Kidney epithelial cell (primary cell): ENCODE results near the gene C9orf72. TPM values are rescaled to one million over a fixed set of nuclear protein-coding genes. Genes with fewer than 3 reads are reported as not detected.

Source experiments
- DNase-seq: peaks from one replicate; pipeline ENCODE4 v3.0.0-alpha.2; 2010; ENCODE audit warnings: low read depth
- H3K27me3 ChIP-seq: 2 replicates; pipeline ENCODE4 v1.6.0; 2011; ENCODE audit warnings: low read length; ENCODE audit not compliant: control insufficient read depth, insufficient read depth
- H3K36me3 ChIP-seq: 2 replicates; pipeline ENCODE4 v1.5.1; 2011; ENCODE audit warnings: low read length; ENCODE audit not compliant: control insufficient read depth, insufficient read depth
- H3K4me3 ChIP-seq: 2 replicates; pipeline ENCODE4 v1.5.1; 2011; ENCODE audit warnings: low read depth, mild to moderate bottlenecking, control low read depth, low read length
- total RNA-seq: library from RNA; depleted of rRNA; stranded (reverse); fragments of >200 nt; gene quantifications from 2 replicates; pipeline ENCODE4 v1.2.3, GENCODE V29; 2015
- TF ChIP-seq, protein P1 (sequence below): IDR thresholded peaks from 2 replicates; pipeline ENCODE4 v1.5.1; 2011; ENCODE audit warnings: mild to moderate bottlenecking, moderate library complexity, low read length, control low read depth, inconsistent platforms; ENCODE audit not compliant: insufficient read depth, poor library complexity, severe bottlenecking

The C9orf72 gene
- total RNA-seq, 1 donor from 2014 or later: 10.2 TPM

DNA sequence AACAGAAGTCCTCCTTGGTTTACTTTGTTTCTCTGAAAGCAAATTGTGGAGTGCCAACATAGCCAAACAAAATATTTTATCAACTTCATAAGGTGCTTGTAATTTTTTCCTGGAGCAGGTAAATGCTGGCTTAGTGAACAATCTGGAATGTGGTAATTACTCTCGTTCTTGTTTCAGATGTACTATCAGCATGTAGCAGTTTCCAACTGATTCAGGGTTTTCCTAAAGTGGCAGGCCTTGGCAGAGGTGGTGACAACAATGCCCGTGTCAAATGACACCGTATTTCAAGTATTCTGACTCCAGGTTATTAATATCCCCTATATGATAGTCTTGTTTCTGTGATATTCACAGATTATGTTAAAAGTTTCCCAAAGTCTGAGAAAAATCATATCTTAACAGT is 1.2 kb downstream of the C9orf72 start:
- DNase-seq: no peak
- Histone ChIP-seq H3K36me3 (no peaks in the 10 kb centered on the region), H3K4me3 (no peak overlapping the region), H3K27me3 (no peaks in the 10 kb centered on the region)
- TF ChIP-seq, protein P1, sequence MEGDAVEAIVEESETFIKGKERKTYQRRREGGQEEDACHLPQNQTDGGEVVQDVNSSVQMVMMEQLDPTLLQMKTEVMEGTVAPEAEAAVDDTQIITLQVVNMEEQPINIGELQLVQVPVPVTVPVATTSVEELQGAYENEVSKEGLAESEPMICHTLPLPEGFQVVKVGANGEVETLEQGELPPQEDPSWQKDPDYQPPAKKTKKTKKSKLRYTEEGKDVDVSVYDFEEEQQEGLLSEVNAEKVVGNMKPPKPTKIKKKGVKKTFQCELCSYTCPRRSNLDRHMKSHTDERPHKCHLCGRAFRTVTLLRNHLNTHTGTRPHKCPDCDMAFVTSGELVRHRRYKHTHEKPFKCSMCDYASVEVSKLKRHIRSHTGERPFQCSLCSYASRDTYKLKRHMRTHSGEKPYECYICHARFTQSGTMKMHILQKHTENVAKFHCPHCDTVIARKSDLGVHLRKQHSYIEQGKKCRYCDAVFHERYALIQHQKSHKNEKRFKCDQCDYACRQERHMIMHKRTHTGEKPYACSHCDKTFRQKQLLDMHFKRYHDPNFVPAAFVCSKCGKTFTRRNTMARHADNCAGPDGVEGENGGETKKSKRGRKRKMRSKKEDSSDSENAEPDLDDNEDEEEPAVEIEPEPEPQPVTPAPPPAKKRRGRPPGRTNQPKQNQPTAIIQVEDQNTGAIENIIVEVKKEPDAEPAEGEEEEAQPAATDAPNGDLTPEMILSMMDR: no peak

DNA sequence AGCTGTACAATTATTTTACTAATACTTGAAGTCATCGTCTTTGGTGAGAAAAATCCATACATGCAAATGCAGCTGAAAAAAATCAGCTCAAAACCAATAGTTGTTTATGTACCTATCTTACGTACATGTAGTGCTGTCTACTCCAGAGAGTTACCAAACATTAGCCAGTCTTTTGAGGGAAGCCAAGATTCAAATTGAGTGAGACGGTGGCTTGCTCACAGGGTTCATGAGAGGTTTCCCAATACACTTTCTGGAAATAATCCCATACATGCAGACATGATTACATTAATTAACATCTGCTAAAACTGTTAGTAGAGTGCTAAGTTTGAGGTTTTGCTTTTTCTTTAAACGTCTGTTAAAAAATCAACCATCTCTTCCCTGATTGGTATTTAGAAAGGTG is 2.3 kb downstream of the C9orf72 start:
- TF ChIP-seq, protein P1: no peak
- Histone ChIP-seq H3K4me3 (no peak overlapping the region), H3K36me3 (no peaks in the 10 kb centered on the region), H3K27me3 (no peaks in the 10 kb centered on the region)
- no peak for DNase-seq

DNA sequence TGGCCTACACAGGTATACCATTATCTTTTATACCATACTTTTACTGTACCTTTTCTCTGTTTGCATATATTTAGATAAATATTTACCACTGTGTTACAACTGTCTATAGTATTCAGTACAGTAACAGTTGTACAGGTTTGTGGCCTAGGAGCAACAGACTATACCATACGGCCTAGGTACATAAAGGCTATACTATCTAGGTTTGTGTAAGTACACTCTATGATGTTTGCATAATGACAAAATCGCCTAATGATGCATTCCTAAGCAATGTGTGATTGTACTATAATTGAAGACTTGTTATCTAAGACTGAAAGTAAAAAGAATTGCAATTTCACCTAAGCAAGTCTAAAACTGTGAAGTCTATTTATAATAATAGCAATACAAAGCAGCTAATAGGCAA is 3.9 kb downstream of the C9orf72 start:
- no peaks in the 10 kb centered on the region for H3K27me3 ChIP-seq
- no peak overlapping the region for H3K4me3 ChIP-seq
- TF ChIP-seq, protein P1: no peak
- DNase-seq: no peak
- no peaks in the 10 kb centered on the region for H3K36me3 ChIP-seq

DNA sequence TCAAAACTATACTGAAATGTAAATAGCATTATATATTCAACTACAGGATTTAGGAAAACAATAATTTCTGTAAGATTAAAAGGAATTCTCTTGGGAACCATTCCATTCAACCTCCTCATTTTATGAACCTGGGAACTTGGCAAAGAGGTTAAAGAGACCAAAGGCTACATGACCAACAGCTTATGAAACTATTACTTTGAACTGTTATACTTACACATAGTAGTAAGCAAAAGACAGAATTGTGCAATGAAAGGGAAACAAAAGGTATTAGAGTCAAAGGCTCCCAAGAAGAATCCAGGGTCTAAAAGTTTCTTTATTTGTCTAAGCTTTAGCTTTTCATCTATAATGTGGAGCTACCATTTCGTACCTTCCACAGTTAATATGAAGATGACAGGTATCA is 7.2 kb downstream of the C9orf72 start:
- Histone ChIP-seq H3K27me3 (no peaks in the 10 kb centered on the region), H3K4me3 (no peak overlapping the region), H3K36me3 (no peaks in the 10 kb centered on the region)
- no peak for DNase-seq
- TF ChIP-seq, protein P1: no peak

DNA sequence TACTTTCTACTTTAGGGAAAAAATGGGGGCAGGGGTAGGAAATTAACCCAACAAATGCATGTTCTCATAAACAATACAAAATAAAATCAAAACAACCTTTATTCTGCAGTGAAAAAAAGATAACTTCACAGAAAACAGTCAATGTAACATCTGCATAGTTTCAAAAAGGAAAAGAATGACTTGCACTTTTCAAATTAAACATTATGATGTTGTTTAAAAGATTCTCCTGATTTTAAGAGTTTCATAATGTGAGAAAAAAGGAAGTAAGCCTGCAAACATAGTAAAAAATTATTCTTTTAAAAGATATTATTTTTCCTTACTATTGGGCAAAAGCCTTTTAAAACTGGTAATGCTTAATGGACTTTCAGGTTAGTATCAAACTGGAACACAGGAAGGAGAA is 7.6 kb downstream of the C9orf72 start:
- Histone ChIP-seq H3K36me3 (no peaks in the 10 kb centered on the region), H3K4me3 (no peak overlapping the region), H3K27me3 (no peaks in the 10 kb centered on the region)
- no peak for DNase-seq
- TF ChIP-seq, protein P1: no peak

DNA sequence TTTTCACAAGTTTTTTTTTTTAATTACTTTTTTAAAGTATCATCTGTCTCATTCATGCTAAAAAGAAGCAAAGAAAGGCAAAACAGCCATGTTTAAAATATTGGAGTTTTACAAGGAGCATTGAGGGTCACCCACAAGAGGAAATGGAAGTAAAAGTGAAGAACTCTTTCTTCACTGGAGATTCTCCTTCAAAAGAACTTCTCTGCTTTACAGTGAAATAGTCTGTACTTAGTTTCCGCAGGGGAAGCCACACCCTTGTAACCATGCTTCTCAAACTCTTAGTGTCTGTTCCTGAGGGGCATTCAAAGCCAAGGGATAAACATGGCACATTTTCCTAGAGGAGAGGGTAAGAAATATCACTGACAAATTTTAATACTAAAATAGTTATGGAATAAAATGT is 8.6 kb downstream of the C9orf72 start:
- TF ChIP-seq, protein P1: no peak

More for the DNA sequence above, 8.6 kb downstream of the C9orf72 start:
- no peak overlapping the region for H3K4me3 ChIP-seq
- no peaks in the 10 kb centered on the region for H3K27me3 ChIP-seq
- DNase-seq: no peak
- H3K36me3 ChIP-seq: no peaks in the 10 kb centered on the region
